ENCODE measurements around the gene GALC. TPM values are rescaled to one million over a fixed set of nuclear protein-coding genes. Genes with fewer than 3 reads are reported as not detected.
"Not testable (repeated sequence)": the region's sequence is repeated elsewhere in the genome, so short reads cannot be mapped to it uniquely, and the experiment has no call there.

GALC gene
- total RNA-seq (2014; rRNA removed; shearing (Covaris generic)), result 22.3 and 25.8 TPM in 2 replicates

DNA sequence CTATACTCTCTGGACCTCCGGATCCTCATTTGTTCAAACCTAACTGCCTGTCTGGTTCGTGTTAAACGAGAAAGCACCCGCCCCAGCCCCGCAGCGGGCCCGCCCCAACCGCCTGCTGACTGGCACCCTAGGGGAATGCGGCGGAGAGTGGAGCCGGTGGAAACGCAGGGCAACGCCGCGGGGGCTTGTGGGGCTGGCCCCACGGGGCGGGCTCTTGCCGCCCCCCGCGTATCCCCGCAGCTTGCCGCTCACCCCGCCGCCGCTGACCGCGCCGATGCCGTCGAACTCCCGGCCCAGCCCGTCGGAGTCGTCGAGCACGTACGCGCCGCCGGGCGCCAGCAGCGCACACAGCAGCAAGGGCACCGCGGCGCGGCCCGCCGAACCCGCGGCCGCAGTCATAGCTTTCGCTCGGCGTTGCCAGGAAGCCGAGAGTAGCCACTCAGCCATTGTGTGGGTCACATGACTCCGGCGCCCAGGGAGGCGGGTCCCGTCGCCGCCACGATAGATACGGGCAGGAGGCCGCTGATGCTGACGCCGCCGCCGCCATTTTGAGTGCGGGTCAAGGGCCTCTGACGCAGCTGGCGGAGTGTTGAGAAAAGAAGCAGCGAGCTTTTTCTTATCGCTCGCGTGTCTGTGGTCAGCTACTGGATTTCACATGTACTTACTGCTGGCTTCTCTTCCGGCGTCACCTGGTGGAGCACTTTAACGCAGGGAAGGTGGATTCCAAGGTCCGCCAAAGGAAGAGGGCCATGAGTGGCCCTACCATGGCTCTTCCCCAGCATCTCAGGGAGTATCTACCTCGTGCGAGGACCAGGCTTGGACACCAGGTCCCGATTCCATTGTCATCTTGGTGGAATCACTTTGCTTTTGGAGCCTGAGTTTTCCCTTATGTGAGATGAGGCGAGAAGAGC is at the start of gene GALC:
Gene GALC, minus strand, starts transcription at position 465 of the 911 bp plus-strand sequence. Its CDS starts 18 bp downstream, at position 447.
- peaks cover 29% of the 10 kb centered on the region for H3K4me1 ChIP-seq (replicated peaks)
- DNase-seq (ENCODE audit: low read depth in 1 of 2, low spot score in 2 of 2), result peak; percentile 73 to 89
- peak within 1 kb of the TSS; percentile 79 for H3K4me3 ChIP-seq
- peak within 1 kb of the TSS; percentile 76 for H3K27ac ChIP-seq
- no peaks in the 10 kb centered on the region for H3K9me3 ChIP-seq (replicated peaks)
- H3K36me3 ChIP-seq, result no peaks in the 10 kb centered on the region
- H3K27me3 ChIP-seq (replicated peaks), result no peaks in the 10 kb centered on the region

DNA sequence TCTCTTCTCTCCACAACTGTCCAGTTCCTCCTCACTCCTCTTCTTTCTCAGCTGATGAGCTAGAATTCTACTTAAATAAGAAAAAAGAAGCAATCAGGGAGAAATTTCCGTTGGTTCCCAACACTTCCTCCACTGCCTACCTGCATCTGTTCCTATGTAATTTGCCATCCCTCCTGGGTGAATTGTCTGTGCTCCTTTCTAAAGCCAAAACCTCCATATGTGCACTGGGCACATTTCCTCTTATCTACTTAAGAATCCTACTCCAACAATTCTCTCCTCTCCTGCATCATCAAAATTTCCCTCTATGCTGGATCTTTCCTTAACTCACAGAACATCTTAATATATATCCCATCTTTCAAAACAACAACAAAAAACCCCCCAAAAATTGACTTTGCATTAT is 47.2 kb upstream of the GALC start:
- DNase-seq (ENCODE audit: low read depth in 1 of 2, low spot score in 2 of 2), result no peak
- Histone ChIP-seq H3K9me3 (replicated peaks) (no peaks in the 10 kb centered on the region), H3K4me3 (no peak overlapping the region), H3K4me1 (replicated peaks) (no peaks in the 10 kb centered on the region), H3K27ac (no peak overlapping the region), H3K27me3 (replicated peaks) (no peaks in the 10 kb centered on the region), H3K36me3 (no peaks in the 10 kb centered on the region)

DNA sequence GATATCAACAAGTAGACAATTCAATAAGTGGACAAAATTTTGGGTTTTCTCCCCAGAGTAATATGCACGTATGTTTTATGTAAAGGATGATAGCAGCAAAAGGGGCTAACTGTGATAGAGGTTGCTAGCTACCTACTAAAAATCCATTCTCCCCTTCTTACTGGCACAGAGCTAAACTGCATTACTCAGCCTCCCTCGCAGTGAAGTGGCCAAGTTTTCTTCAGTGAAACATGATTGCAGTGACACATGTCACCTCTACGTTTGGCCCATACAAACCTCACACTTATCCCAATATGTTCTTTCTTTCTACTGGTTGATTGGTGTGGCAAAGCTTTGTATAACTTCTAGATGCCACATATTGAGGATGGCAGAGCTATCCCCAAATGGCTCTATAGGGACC is 46.2 kb upstream of the GALC start:
- Histone ChIP-seq H3K4me3 (no peak overlapping the region), H3K27me3 (replicated peaks) (no peaks in the 10 kb centered on the region), H3K9me3 (replicated peaks) (no peaks in the 10 kb centered on the region), H3K36me3 (no peaks in the 10 kb centered on the region), H3K4me1 (replicated peaks) (no peaks in the 10 kb centered on the region), H3K27ac (no peak overlapping the region)
- DNase-seq (ENCODE audit: low read depth in 1 of 2, low spot score in 2 of 2), result no peak

DNA sequence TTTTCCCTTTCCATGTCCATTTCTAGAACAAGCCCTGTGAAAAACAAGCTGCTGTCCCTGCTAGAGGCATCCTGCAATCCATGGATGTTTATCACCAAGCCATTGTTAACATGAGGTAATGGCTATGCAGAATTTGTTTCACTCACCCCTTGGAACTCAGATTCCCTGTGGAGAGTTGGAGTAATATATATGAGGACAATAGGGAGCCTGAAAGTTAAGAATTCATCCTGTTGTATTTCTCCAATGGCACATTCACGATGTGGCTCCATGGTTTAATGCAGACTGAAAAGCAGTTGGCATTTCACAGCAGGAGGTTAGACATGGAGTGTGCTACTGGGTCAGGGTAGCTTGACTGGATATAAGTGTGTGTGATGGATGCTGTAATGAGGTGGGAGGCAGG is 44.3 kb upstream of the GALC start:
- no peak for DNase-seq (ENCODE audit: low read depth in 1 of 2, low spot score in 2 of 2)
- H3K27me3 ChIP-seq (replicated peaks), result no peaks in the 10 kb centered on the region
- no peaks in the 10 kb centered on the region for H3K36me3 ChIP-seq
- H3K4me3 ChIP-seq, result no peak overlapping the region
- H3K9me3 ChIP-seq (replicated peaks), result no peaks in the 10 kb centered on the region
- H3K27ac ChIP-seq, result no peak overlapping the region
- no peaks in the 10 kb centered on the region for H3K4me1 ChIP-seq (replicated peaks)

DNA sequence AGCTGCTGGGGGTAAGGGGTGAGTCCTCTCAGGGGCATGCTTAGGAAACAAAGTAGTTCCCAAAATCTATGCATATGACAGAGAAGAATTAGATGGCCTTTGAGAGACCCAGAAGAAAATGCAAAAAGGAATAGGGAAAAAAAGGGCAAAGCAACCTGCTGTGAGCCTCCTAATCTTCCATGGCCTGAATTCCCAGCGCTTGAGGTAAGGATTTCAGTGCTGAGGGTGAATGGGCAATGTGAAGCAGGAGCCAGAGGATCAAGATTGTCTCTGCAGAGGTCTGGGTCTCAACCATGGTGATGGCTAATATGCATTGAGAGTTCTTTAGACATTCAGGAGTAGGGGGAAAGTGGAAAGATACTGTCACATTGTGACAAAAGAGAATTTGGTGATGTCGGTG is 43.4 kb upstream of the GALC start:
- Histone ChIP-seq H3K27me3 (replicated peaks) (no peaks in the 10 kb centered on the region), H3K36me3 (no peaks in the 10 kb centered on the region), H3K4me1 (replicated peaks) (no peaks in the 10 kb centered on the region), H3K27ac (no peak overlapping the region), H3K9me3 (replicated peaks) (no peaks in the 10 kb centered on the region), H3K4me3 (no peak overlapping the region)
- DNase-seq (ENCODE audit: low read depth in 1 of 2, low spot score in 2 of 2), result no peak

DNA sequence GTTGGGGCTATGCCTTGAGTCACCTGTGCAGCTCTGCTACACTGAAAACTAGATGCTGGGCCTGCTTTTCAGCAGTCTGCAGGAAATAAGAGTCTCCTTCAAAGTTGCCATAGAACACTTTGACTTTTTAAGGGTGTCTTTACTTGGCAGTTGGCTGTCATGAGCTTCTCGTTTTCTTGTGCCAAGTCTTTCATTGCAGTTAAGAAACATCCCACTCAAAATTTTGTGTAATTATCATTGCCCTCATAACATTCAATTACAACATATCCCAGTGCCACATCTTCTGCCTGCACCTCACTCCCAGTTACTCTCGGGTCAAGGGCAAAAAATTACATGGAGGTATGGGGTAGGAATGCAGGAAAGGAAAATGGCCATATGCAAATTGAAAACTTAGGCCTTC is 41.1 kb upstream of the GALC start:
- Histone ChIP-seq H3K4me1 (replicated peaks) (no peaks in the 10 kb centered on the region), H3K4me3 (no peak overlapping the region), H3K27ac (no peak overlapping the region), H3K36me3 (no peaks in the 10 kb centered on the region), H3K9me3 (replicated peaks) (no peaks in the 10 kb centered on the region), H3K27me3 (replicated peaks) (no peaks in the 10 kb centered on the region)
- no peak for DNase-seq (ENCODE audit: low read depth in 1 of 2, low spot score in 2 of 2)

GRCh38 chr14:88032373-88032772 is 39.4 kb upstream of the GALC start:
- Histone ChIP-seq H3K4me1 (replicated peaks) (no peaks in the 10 kb centered on the region), H3K9me3 (replicated peaks) (no peaks in the 10 kb centered on the region), H3K27me3 (replicated peaks) (no peaks in the 10 kb centered on the region), H3K4me3 (no peak overlapping the region), H3K36me3 (no peaks in the 10 kb centered on the region), H3K27ac (no peak overlapping the region)
- no peak for DNase-seq (ENCODE audit: low read depth in 1 of 2, low spot score in 2 of 2)

GRCh38 chr14:88030892-88031291 is 37.9 kb upstream of the GALC start:
- H3K9me3 ChIP-seq (replicated peaks), result no peaks in the 10 kb centered on the region
- no peaks in the 10 kb centered on the region for H3K27me3 ChIP-seq (replicated peaks)
- H3K4me3 ChIP-seq, result no peak overlapping the region
- no peak for DNase-seq (ENCODE audit: low read depth in 1 of 2, low spot score in 2 of 2)
- no peaks in the 10 kb centered on the region for H3K36me3 ChIP-seq
- H3K27ac ChIP-seq, result no peak overlapping the region
- no peaks in the 10 kb centered on the region for H3K4me1 ChIP-seq (replicated peaks)

DNA sequence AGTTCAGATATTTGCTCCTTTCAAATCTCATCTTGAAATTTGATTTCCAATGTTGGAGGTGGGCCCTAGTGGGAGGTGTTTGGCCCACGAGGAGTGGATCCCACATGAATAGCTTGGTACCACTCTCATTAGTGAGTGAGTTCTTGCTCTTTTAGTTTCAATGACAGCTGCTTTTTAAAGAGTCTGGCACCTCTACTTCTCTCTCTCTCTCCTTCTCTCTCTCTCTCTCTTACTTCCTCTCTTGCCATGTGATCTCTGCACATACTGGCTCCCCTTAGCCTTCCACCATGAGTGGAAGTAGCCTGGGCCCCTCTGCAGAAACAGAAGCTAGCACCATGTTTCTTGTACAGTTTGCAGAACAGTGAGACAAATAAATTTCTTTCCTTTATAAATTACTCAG is 37.1 kb upstream of the GALC start:
- DNase-seq (ENCODE audit: low read depth in 1 of 2, low spot score in 2 of 2), result no peak
- H3K27ac ChIP-seq, result no peak overlapping the region
- no peaks in the 10 kb centered on the region for H3K27me3 ChIP-seq (replicated peaks)
- no peaks in the 10 kb centered on the region for H3K36me3 ChIP-seq
- H3K9me3 ChIP-seq (replicated peaks), result no peaks in the 10 kb centered on the region
- no peaks in the 10 kb centered on the region for H3K4me1 ChIP-seq (replicated peaks)
- H3K4me3 ChIP-seq, result no peak overlapping the region

DNA sequence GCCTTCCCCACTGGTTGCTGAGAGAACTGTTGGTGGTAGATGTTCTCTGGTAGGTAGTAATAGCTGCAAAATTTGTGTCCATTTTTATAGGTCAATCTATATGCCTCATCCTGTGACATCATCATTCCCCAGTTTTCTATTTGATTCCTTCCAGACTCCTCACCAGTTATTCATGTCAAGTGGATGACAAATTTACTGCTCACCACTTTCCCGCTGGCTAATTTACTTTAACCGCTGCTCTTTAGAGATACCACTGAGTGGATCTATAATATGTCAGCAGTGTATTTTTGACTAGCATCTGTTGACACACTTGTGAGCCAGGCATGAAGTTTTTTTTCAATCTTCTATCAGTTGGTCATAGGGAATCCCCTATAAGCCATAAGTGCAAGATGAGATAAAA is 36.5 kb upstream of the GALC start:
- Histone ChIP-seq H3K4me3 (no peak overlapping the region), H3K27ac (no peak overlapping the region), H3K4me1 (replicated peaks) (no peaks in the 10 kb centered on the region), H3K27me3 (replicated peaks) (no peaks in the 10 kb centered on the region), H3K9me3 (replicated peaks) (no peaks in the 10 kb centered on the region), H3K36me3 (no peaks in the 10 kb centered on the region)
- no peak for DNase-seq (ENCODE audit: low read depth in 1 of 2, low spot score in 2 of 2)

DNA sequence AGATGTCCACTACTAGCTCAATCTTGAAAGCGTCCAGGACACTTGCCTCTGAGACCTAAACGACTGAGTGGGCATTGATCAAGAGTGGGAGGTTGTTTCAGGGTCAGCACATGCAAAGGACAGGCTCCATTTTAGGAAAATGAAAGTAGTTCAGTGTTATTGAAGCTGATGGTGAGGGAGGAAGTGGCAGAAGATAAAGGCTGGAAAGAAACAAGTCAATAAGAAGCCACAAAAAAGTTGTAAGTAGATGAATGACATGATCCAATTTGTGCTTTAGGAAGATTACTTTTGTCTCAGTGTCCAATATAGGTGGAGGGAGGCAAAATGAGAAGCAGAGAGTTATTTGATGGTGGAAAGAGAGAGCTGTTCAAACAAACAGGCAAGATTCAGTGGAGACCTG is 33.9 kb upstream of the GALC start:
- Histone ChIP-seq H3K36me3 (no peaks in the 10 kb centered on the region), H3K9me3 (replicated peaks) (no peaks in the 10 kb centered on the region), H3K4me1 (replicated peaks) (no peaks in the 10 kb centered on the region), H3K27me3 (replicated peaks) (no peaks in the 10 kb centered on the region), H3K4me3 (no peak overlapping the region), H3K27ac (no peak overlapping the region)
- DNase-seq (ENCODE audit: low read depth in 1 of 2, low spot score in 2 of 2), result no peak

- Histone ChIP-seq H3K4me1 (replicated peaks) (no peaks in the 10 kb centered on the region), H3K9me3 (replicated peaks) (no peaks in the 10 kb centered on the region), H3K36me3 (no peaks in the 10 kb centered on the region), H3K27me3 (replicated peaks) (no peaks in the 10 kb centered on the region), H3K27ac (no peak overlapping the region), H3K4me3 (no peak overlapping the region)
- no peak for DNase-seq (ENCODE audit: low read depth in 1 of 2, low spot score in 2 of 2)
Measured at GRCh38 chr14:88025313-88025712, 32.3 kb upstream of the GALC start.

- H3K27ac ChIP-seq; H3K4me3 ChIP-seq; H3K27me3 ChIP-seq (replicated peaks); H3K4me1 ChIP-seq (replicated peaks); H3K36me3 ChIP-seq; DNase-seq (ENCODE audit: low read depth in 1 of 2, low spot score in 2 of 2); H3K9me3 ChIP-seq (replicated peaks): not testable (repeated sequence)
Measured at GRCh38 chr14:88024252-88025086, 31.5 kb upstream of the GALC start.

GRCh38 chr14:88023658-88024187 is 30.7 kb upstream of the GALC start:
- Histone ChIP-seq H3K4me1 (replicated peaks) (no peaks in the 10 kb centered on the region), H3K27ac (no peak overlapping the region), H3K27me3 (replicated peaks) (no peaks in the 10 kb centered on the region), H3K9me3 (replicated peaks) (no peaks in the 10 kb centered on the region), H3K4me3 (no peak overlapping the region), H3K36me3 (no peaks in the 10 kb centered on the region)
- no peak for DNase-seq (ENCODE audit: low read depth in 1 of 2, low spot score in 2 of 2)

Data from SJSA1 (cell line).